Measurements from ENCODE around the gene PITPNM3. TPM values are rescaled to one million over a fixed set of nuclear protein-coding genes. Genes with fewer than 3 reads are reported as not detected.

The PITPNM3 gene
- total RNA-seq = 25.6 TPM

GRCh38 chr17:6556121-6557039 is at the start of gene PITPNM3:
Gene PITPNM3, minus strand, starts transcription at chr17:6556555. Its CDS starts 149 bp downstream, at chr17:6556406.

GRCh38 chr17:6443692-6444570 is 112.4 kb downstream of the PITPNM3 start, which contains the start of gene PIMREG:
Gene PIMREG, plus strand, starts transcription at chr17:6444455. Its CDS starts 656 bp downstream, at chr17:6445111.

GRCh38 chr17:6435051-6435450 is 121.3 kb downstream of the PITPNM3 start, which contains the start of gene AIPL1:
Gene AIPL1, minus strand, starts transcription at chr17:6435121. Its CDS starts 17 bp downstream, at chr17:6435104.

Small RNA genes lying within 50 kb of the gene (small RNA-seq; reads per million reads assigned to genes)
- gene RF00017 (not detected), gene RNA5SP435 (not detected)

Other genes starting within 250 kb of the PITPNM3 start
- gene AIPL1, start 121.4 kb downstream of the PITPNM3 start, total RNA-seq = 0.23 TPM
- 7.4 TPM for gene PIMREG, start 112.1 kb downstream of the PITPNM3 start, total RNA-seq
- 33.7 TPM for gene KIAA0753, start 84.2 kb upstream of the PITPNM3 start, total RNA-seq
- 48.4 TPM for gene TXNDC17, start 84.5 kb upstream of the PITPNM3 start, total RNA-seq
- gene MED31, start 95.0 kb upstream of the PITPNM3 start, total RNA-seq = 13.4 TPM
- gene C17orf100, start 95.2 kb upstream of the PITPNM3 start, total RNA-seq = 5.3 TPM
- 2.3 TPM for gene SLC13A5, start 156.8 kb upstream of the PITPNM3 start, total RNA-seq
- 4.6 TPM for gene XAF1, start 199.5 kb upstream of the PITPNM3 start, total RNA-seq
- gene FBXO39, start 219.7 kb upstream of the PITPNM3 start, total RNA-seq = not detected